Peyer's patch (tissue), 4 donors: Measurements from ENCODE around the gene SLC35E2B. TPM values are rescaled to one million over a fixed set of nuclear protein-coding genes. Genes with fewer than 3 reads are reported as not detected.

Source experiments
- DNase-seq, 3 donors: peaks; one replicate each; pipeline ENCODE4 v3.0.0-alpha.2; 2017 to 2019
- H3K27ac ChIP-seq, 4 donors: fragments of 200-600 bp; sonication (generic); one replicate each; pipeline ENCODE4 v1.5.1; 2016 to 2019
- H3K27me3 ChIP-seq, 2 donors: fragments of 200-600 bp; sonication (generic); one replicate each; pipeline ENCODE4 v1.5.1; 2019
- H3K36me3 ChIP-seq, 3 donors: fragments of 200-600 bp; sonication (generic); one replicate each; pipeline ENCODE4 v1.5.1; 2016 to 2019
- H3K4me1 ChIP-seq, 4 donors: fragments of 200-600 bp; sonication (generic); one replicate each; pipeline ENCODE4 v1.5.1; 2016 to 2019
- H3K4me3 ChIP-seq, 4 donors: fragments of 200-600 bp; sonication (generic); 1 replicate in 3 of 4; 2 replicates in 1 of 4; pipeline ENCODE4 v1.5.1; 2016 to 2019; ENCODE audit warnings: mild to moderate bottlenecking in 1 of 4
- H3K9me3 ChIP-seq, 4 donors: fragments of 200-600 bp; sonication (generic); one replicate each; pipeline ENCODE4 v1.5.1; 2016 to 2019; ENCODE audit warnings: mild to moderate bottlenecking in 1 of 4
- POLR2A ChIP-seq, 2 donors: fragments of 450-650 bp; IDR thresholded peaks; one replicate each; pipeline ENCODE4 v1.5.1; 2017; ENCODE audit warnings: antibody characterized with exemption in 2 of 2, mild to moderate bottlenecking in 2 of 2, moderate library complexity in 2 of 2
- total RNA-seq, 4 donors: library from RNA; depleted of rRNA; stranded (reverse); fragments of >200 nt; gene quantifications; one replicate each; pipeline ENCODE4 v1.1.0, GENCODE V29; 2016
- TF ChIP-seq, protein P1 (sequence below), 6 experiments: fragments of 450-650 bp in 4 of 6; fragments of 200-600 bp in 2 of 6; sonication (generic) in 1 of 6; IDR thresholded peaks; one replicate each; pipeline ENCODE4 v1.5.1; 2017 to 2019; ENCODE audit warnings: antibody characterized with exemption in 6 of 6, mild to moderate bottlenecking in 3 of 6, moderate library complexity in 1 of 6

The SLC35E2B gene
- total RNA-seq, 4 donors from 2014 or later: 76.9 to 132 (median 103) TPM

DNA sequence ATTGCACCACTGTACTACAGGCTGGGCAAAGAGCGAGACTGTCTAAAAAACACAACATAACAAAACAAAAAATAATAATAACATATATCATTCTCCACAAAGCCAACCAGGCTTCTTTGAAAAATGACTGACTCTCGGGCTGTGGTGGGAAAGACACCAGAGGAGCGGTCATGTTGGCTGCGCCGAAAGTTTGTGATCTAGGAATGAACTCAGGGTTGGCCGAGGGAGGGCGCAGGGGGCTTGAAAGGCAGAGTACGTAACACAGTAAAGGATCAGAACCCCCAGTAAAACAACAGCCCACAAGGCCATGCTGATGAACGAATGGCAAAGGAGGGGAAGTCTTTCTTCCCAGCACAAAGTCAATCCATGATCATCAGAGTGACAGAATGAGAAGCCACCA is 4.7 kb downstream of the SLC35E2B start:
- Histone ChIP-seq H3K4me1 (peaks cover 0 to 16% (median 1%) of the 10 kb centered on the region in 4 donors), H3K36me3 (peaks cover 0 to 3% (median 0%) of the 10 kb centered on the region in 3 donors), H3K9me3 (no peaks in the 10 kb centered on the region), H3K27me3 (no peaks in the 10 kb centered on the region), H3K27ac (no peak overlapping the region), H3K4me3 (no peak overlapping the region)
- no peak for DNase-seq
- TF ChIP-seq, protein P1, sequence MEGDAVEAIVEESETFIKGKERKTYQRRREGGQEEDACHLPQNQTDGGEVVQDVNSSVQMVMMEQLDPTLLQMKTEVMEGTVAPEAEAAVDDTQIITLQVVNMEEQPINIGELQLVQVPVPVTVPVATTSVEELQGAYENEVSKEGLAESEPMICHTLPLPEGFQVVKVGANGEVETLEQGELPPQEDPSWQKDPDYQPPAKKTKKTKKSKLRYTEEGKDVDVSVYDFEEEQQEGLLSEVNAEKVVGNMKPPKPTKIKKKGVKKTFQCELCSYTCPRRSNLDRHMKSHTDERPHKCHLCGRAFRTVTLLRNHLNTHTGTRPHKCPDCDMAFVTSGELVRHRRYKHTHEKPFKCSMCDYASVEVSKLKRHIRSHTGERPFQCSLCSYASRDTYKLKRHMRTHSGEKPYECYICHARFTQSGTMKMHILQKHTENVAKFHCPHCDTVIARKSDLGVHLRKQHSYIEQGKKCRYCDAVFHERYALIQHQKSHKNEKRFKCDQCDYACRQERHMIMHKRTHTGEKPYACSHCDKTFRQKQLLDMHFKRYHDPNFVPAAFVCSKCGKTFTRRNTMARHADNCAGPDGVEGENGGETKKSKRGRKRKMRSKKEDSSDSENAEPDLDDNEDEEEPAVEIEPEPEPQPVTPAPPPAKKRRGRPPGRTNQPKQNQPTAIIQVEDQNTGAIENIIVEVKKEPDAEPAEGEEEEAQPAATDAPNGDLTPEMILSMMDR (IDR thresholded peaks at IDR 0.05): no peak
- no peak for TF ChIP-seq POLR2A (IDR thresholded peaks at IDR 0.05)

- no peak overlapping the region for H3K4me3 ChIP-seq
- no peaks in the 10 kb centered on the region for H3K27me3 ChIP-seq
- peaks cover under 1 to 41% (median 4%) of the 10 kb centered on the region in 4 donors for H3K4me1 ChIP-seq
These were observed 8.4 kb downstream of the SLC35E2B start for GRCh38 chr1:1684031-1684681.

GRCh38 chr1:1683104-1683905 is 9.3 kb downstream of the SLC35E2B start:
- Histone ChIP-seq H3K36me3 (peaks cover 0 to 3% (median 0%) of the 10 kb centered on the region in 3 donors), H3K4me1 (peaks cover 7 to 48% (median 10%) of the 10 kb centered on the region in 4 donors), H3K27ac (peak overlapping the region in 3 of 4 donors; percentile 3 to 73 (median 45)), H3K9me3 (no peaks in the 10 kb centered on the region), H3K4me3 (no peak overlapping the region), H3K27me3 (no peaks in the 10 kb centered on the region)
- TF ChIP-seq, protein P1 (IDR thresholded peaks at IDR 0.05): no peak
- DNase-seq: peak in 1 of 3 donors; percentile 65

More at GRCh38 chr1:1684031-1684681, 8.4 kb downstream of the SLC35E2B start:
- Histone ChIP-seq H3K9me3 (no peaks in the 10 kb centered on the region), H3K36me3 (peaks cover 0 to 3% (median 0%) of the 10 kb centered on the region in 3 donors), H3K27ac (peak overlapping the region in 3 of 4 donors; percentile 3 to 73 (median 45))
- DNase-seq: no peak
- no peak for TF ChIP-seq POLR2A (IDR thresholded peaks at IDR 0.05)
- TF ChIP-seq, protein P1 (IDR thresholded peaks at IDR 0.05): no peak

- no peaks in the 10 kb centered on the region for H3K9me3 ChIP-seq
- H3K27me3 ChIP-seq: no peaks in the 10 kb centered on the region
- H3K27ac ChIP-seq: peak overlapping the region in 2 of 4 donors; percentile 50 to 59
- TF ChIP-seq, protein P1 (IDR thresholded peaks at IDR 0.05): no peak
- peak in 1 of 2 donors; percentile 62 for TF ChIP-seq POLR2A (IDR thresholded peaks at IDR 0.05)
- H3K4me1 ChIP-seq: peaks cover 7 to 56% (median 17%) of the 10 kb centered on the region in 4 donors
- H3K4me3 ChIP-seq: no peak overlapping the region
- DNase-seq: peak in 2 of 3 donors; percentile 70 to 71
- no peaks in the 10 kb centered on the region for H3K36me3 ChIP-seq
These were observed 11.7 kb downstream of the SLC35E2B start for GRCh38 chr1:1680912-1681273.

GRCh38 chr1:1680031-1680911 is 12.3 kb downstream of the SLC35E2B start:
- peaks cover 7 to 56% (median 17%) of the 10 kb centered on the region in 4 donors for H3K4me1 ChIP-seq
- H3K36me3 ChIP-seq: no peaks in the 10 kb centered on the region
- DNase-seq: peak in 1 of 3 donors; percentile 16
- TF ChIP-seq, protein P1 (IDR thresholded peaks at IDR 0.05): no peak
- TF ChIP-seq POLR2A (IDR thresholded peaks at IDR 0.05): no peak
- peak overlapping the region in 2 of 4 donors; percentile 50 to 59 for H3K27ac ChIP-seq
- no peak overlapping the region for H3K4me3 ChIP-seq
- no peaks in the 10 kb centered on the region for H3K9me3 ChIP-seq
- H3K27me3 ChIP-seq: no peaks in the 10 kb centered on the region
